ENCODE results near the gene INA. TPM values are rescaled to one million over a fixed set of nuclear protein-coding genes. Genes with fewer than 3 reads are reported as not detected.

Gene INA
- total RNA-seq, 4 donors from 2014 or later, result 0.60 to 1.3 TPM; not detected in 2

DNA sequence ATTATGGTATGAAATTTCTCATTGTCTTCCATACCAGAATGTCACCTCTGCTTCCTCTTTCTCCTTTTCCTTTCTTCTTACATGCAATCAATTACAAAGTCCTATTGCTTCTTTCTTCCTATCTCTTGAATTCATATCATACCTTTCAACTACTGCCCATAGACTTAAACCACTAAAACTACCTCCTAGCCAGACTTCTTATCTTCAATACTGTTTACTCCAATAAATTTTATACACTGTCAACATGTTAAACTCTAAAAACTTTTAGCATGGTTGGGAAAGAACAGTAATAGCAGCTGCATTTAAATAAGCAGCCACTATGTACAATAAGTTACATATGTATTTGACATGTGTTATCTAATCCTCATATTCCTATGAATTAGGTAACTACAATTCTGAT lies 39.1 kb downstream of the INA start:
- no peaks in the 10 kb centered on the region for H3K27me3 ChIP-seq
- H3K4me3 ChIP-seq, result no peak overlapping the region
- no peaks in the 10 kb centered on the region for H3K4me1 ChIP-seq
- no peak overlapping the region for H3K27ac ChIP-seq
- TF ChIP-seq EP300 (IDR thresholded peaks at IDR 0.05) (no peak), POLR2AphosphoS5 (IDR thresholded peaks at IDR 0.05) (no peak), POLR2A (IDR thresholded peaks at IDR 0.05) (no peak)
- TF ChIP-seq, protein P1, sequence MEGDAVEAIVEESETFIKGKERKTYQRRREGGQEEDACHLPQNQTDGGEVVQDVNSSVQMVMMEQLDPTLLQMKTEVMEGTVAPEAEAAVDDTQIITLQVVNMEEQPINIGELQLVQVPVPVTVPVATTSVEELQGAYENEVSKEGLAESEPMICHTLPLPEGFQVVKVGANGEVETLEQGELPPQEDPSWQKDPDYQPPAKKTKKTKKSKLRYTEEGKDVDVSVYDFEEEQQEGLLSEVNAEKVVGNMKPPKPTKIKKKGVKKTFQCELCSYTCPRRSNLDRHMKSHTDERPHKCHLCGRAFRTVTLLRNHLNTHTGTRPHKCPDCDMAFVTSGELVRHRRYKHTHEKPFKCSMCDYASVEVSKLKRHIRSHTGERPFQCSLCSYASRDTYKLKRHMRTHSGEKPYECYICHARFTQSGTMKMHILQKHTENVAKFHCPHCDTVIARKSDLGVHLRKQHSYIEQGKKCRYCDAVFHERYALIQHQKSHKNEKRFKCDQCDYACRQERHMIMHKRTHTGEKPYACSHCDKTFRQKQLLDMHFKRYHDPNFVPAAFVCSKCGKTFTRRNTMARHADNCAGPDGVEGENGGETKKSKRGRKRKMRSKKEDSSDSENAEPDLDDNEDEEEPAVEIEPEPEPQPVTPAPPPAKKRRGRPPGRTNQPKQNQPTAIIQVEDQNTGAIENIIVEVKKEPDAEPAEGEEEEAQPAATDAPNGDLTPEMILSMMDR (IDR thresholded peaks at IDR 0.05), result no peak
- H3K36me3 ChIP-seq, result peaks cover 61% of the 10 kb centered on the region
- no peak for DNase-seq (ENCODE audit: low spot score in 2 of 2)
- H3K9me3 ChIP-seq, result no peaks in the 10 kb centered on the region

DNA sequence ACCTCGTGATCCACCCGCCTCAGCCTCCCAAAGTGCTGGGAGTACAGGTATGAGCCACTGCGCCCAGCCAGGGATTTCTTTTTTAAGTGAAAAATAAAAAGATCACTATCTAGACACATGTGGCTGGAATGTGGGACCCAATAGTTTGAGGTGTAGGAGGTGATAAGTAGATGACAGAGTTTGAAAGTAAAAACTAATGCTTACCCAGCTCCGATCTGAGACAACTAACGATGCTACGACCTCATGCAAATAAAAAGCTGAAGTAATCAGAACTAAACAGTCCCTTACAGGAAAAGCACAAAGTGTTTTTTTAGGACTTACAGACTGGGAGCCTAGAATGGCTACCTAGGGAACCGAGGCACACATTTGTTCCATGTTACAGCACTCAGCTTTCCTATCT lies 51.0 kb downstream of the INA start:
- Histone ChIP-seq H3K4me3 (no peak overlapping the region), H3K36me3 (peaks cover 73% of the 10 kb centered on the region), H3K27me3 (no peaks in the 10 kb centered on the region), H3K9me3 (no peaks in the 10 kb centered on the region), H3K4me1 (no peaks in the 10 kb centered on the region), H3K27ac (no peak overlapping the region)
- 93% methylated on average over 7 of the region's 7 CpGs for WGBS
- DNase-seq (ENCODE audit: low spot score in 2 of 2), result peak in 1 of 2 donors; percentile 2
- TF ChIP-seq, protein P1 (IDR thresholded peaks at IDR 0.05), result no peak
- TF ChIP-seq POLR2AphosphoS5 (IDR thresholded peaks at IDR 0.05), result no peak
- TF ChIP-seq POLR2A (IDR thresholded peaks at IDR 0.05), result no peak
- no peak for TF ChIP-seq EP300 (IDR thresholded peaks at IDR 0.05)

DNA sequence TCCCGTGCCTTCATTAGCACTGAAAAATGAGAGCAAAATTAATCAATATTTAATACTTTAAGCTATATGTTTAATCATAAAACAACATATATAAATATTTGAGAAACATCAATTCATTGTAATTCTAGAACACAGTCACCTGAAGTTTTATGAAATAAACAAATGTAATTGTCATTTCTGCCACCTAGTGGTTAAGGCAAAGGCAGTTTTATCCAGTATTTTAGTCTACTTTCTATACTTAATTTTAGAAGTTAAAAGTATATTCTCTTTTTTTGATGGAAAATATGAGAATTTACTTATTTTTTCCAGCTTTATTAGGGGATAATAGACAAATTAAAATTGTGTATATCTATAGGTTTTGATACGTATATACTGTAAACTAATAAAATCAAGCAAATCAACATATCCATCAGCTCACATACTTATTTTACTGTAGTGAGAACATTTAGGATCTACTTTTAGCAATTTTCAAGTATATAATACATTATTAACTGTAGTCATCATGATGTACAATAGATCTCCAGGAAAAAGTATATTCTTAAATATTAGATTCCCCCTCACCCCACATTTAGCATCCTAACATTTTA lies 57.1 kb downstream of the INA start:
- TF ChIP-seq POLR2A (IDR thresholded peaks at IDR 0.05), result no peak
- TF ChIP-seq, protein P1 (IDR thresholded peaks at IDR 0.05), result peak in 1 of 2 donors; percentile 39
- TF ChIP-seq EP300 (IDR thresholded peaks at IDR 0.05), result no peak
- no peak for TF ChIP-seq POLR2AphosphoS5 (IDR thresholded peaks at IDR 0.05)
- Histone ChIP-seq H3K4me1 (no peaks in the 10 kb centered on the region), H3K4me3 (no peak overlapping the region), H3K9me3 (no peaks in the 10 kb centered on the region), H3K27ac (no peak overlapping the region), H3K36me3 (peaks cover 55% of the 10 kb centered on the region), H3K27me3 (no peaks in the 10 kb centered on the region)
- DNase-seq (ENCODE audit: low spot score in 2 of 2), result no peak
- WGBS, result 87% methylated on average over 2 of the region's 2 CpGs

DNA sequence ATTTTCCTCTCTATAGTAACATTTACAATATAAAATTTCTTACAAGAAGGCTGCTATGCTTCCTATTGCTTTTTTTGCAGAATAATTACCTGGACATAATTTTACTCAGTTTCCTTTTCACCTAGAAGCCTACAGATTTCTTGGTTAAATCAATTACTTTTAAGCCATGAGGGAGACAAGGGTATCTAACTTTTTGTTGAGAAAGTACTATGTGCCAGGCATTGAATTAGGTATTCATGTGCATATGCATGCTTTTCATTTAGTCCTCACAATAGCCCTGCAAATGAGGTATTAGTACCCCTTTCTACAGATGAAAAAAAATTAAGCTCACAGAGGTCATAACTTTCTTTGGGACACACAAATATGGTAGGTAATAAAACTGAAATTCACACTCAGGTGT lies 57.6 kb downstream of the INA start:
- Histone ChIP-seq H3K4me1 (no peaks in the 10 kb centered on the region), H3K36me3 (peaks cover 52% of the 10 kb centered on the region), H3K9me3 (no peaks in the 10 kb centered on the region), H3K4me3 (no peak overlapping the region), H3K27ac (no peak overlapping the region), H3K27me3 (no peaks in the 10 kb centered on the region)
- TF ChIP-seq EP300 (IDR thresholded peaks at IDR 0.05) (no peak), POLR2A (IDR thresholded peaks at IDR 0.05) (no peak), POLR2AphosphoS5 (IDR thresholded peaks at IDR 0.05) (no peak)
- TF ChIP-seq, protein P1 (IDR thresholded peaks at IDR 0.05), result no peak
- DNase-seq (ENCODE audit: low spot score in 2 of 2), result no peak

DNA sequence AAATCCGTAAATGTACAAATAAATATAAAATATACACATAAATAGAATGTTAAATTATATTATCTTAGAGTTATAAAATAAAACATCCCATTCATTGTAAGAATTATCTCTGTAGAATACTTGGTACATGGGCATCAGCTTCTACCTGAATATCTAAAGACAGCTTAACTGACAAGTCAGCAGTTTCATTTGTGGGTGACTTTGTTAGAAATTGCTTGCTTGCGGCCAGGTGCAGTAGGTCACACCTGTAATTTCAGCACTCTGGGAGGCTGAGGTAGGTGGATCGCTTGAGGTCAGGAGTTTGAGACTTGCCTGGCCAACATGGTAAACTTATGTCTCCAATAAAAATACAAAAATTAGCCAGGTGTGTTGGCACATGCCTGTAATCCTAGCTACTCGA lies 59.4 kb downstream of the INA start:
- DNase-seq (ENCODE audit: low spot score in 2 of 2), result no peak
- TF ChIP-seq POLR2AphosphoS5 (IDR thresholded peaks at IDR 0.05), result no peak
- TF ChIP-seq POLR2A (IDR thresholded peaks at IDR 0.05), result no peak
- Histone ChIP-seq H3K27me3 (no peaks in the 10 kb centered on the region), H3K4me1 (no peaks in the 10 kb centered on the region), H3K4me3 (no peak overlapping the region), H3K27ac (no peak overlapping the region), H3K36me3 (peaks cover 40% of the 10 kb centered on the region), H3K9me3 (no peaks in the 10 kb centered on the region)
- WGBS, result 91% methylated on average over 4 of the region's 4 CpGs

Other genes starting within 250 kb of the INA start
- 10 to 100 TPM; 28.4 to 51.5 (median 33.2) TPM for gene NT5C2, start 83.9 kb upstream of the INA start, total RNA-seq
- not detected for gene RPEL1, start 31.3 kb upstream of the INA start, total RNA-seq
- 1 to 10 TPM; 2.6 to 7.2 (median 4.9) TPM for gene PCGF6, start 74.0 kb downstream of the INA start, total RNA-seq
- 1 to 10 TPM; 3.6 to 5.4 (median 4.1) TPM for gene TAF5, start 90.8 kb downstream of the INA start, total RNA-seq
- gene ATP5MK, start 119.3 kb downstream of the INA start, total RNA-seq, result 100 to 1,000 TPM in 3 of 4 donors, 10 to 100 TPM in 1; 92.4 to 207 (median 167) TPM
- gene PDCD11, start 119.5 kb downstream of the INA start, total RNA-seq, result 10 to 100 TPM; 26.4 to 38.3 (median 29.3) TPM
- 10 to 100 TPM; 13.7 to 17.9 (median 16.3) TPM for gene CALHM2, start 175.2 kb downstream of the INA start, total RNA-seq
- gene CALHM1, start 181.8 kb downstream of the INA start, total RNA-seq, result not detected
- not detected for gene CALHM3, start 202.1 kb downstream of the INA start, total RNA-seq
- gene NEURL1, start 216.6 kb downstream of the INA start, total RNA-seq, result under 1 TPM in 2 of 4 donors, not detected in 2; 0.18 to 0.30 TPM

All from suprapubic skin (tissue), 4 donors.